ENCODE results near the gene DIPK2A. TPM values are rescaled to one million over a fixed set of nuclear protein-coding genes. Genes with fewer than 3 reads are reported as not detected.

Gene DIPK2A
- total and polyA plus RNA-seq, 2 of the 13 experiments (the other 11 are each of a cell fraction or from before 2014, with no cell fraction given), result 5.8 to 8.0 TPM

GRCh38 chr3:143971359-143972154, at the start of gene DIPK2A (continued):
- TF ChIP-seq, protein P1, sequence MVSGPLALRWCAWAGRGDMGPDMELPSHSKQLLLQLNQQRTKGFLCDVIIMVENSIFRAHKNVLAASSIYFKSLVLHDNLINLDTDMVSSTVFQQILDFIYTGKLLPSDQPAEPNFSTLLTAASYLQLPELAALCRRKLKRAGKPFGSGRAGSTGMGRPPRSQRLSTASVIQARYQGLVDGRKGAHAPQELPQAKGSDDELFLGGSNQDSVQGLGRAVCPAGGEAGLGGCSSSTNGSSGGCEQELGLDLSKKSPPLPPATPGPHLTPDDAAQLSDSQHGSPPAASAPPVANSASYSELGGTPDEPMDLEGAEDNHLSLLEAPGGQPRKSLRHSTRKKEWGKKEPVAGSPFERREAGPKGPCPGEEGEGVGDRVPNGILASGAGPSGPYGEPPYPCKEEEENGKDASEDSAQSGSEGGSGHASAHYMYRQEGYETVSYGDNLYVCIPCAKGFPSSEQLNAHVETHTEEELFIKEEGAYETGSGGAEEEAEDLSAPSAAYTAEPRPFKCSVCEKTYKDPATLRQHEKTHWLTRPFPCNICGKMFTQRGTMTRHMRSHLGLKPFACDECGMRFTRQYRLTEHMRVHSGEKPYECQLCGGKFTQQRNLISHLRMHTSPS (CRISPR knock-in tag; IDR thresholded peaks at IDR 0.05; ENCODE audit: low read depth), result no peak
- TF ChIP-seq CBFB (CRISPR knock-in tag; IDR thresholded peaks at IDR 0.05) (no peak), ARID4A (CRISPR knock-in tag; IDR thresholded peaks at IDR 0.05; ENCODE audit: borderline replicate concordance) (peak; percentile 25; the same call in 1 of the 2 replicates), ARNTL (CRISPR knock-in tag; IDR thresholded peaks at IDR 0.05) (no peak), RBM22 (optimal IDR thresholded peaks at IDR 0.05; ENCODE audit: low read length) (no peak), EEA1 (CRISPR knock-in tag; IDR thresholded peaks at IDR 0.05; ENCODE audit: borderline replicate concordance) (no peak), ZNF556 (CRISPR knock-in tag; IDR thresholded peaks at IDR 0.05; ENCODE audit: borderline replicate concordance) (no peak), NFE2L2 (IDR thresholded peaks at IDR 0.05; ENCODE audit: low read length) (no peak), POLR2A (IDR thresholded peaks at IDR 0.05; ENCODE audit: insufficient read depth in 1 of 2, low read depth in 2 of 2, low read length in 2 of 2) (peak; percentile 72 to 76), ZBTB7B (CRISPR knock-in tag; IDR thresholded peaks at IDR 0.05) (no peak), ZNF549 (CRISPR knock-in tag; IDR thresholded peaks at IDR 0.05) (no peak), ZNF749 (CRISPR knock-in tag; IDR thresholded peaks at IDR 0.05; ENCODE audit: borderline replicate concordance) (no peak)
- TF ChIP-seq, protein P2, sequence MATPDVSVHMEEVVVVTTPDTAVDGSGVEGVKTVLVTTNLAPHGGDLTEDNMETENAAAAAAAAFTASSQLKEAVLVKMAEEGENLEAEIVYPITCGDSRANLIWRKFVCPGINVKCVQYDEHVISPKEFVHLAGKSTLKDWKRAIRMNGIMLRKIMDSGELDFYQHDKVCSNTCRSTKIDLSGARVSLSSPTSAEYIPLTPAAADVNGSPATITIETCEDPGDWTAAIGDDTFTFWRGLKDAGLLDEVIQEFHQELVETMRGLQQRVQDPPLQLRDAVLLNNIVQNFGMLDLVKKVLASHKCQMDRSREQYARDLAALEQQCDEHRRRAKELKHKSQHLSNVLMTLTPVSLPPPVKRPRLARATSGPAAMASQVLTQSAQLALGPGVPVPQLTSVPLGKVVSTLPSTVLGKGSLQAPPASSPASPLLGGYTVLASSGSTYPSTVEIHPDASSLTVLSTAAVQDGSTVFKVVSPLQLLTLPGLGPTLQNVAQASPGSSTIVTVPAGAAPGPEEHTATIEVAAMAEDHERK (CRISPR knock-in tag; IDR thresholded peaks at IDR 0.05; ENCODE audit: low read depth), result no peak
- TF ChIP-seq, protein P3, sequence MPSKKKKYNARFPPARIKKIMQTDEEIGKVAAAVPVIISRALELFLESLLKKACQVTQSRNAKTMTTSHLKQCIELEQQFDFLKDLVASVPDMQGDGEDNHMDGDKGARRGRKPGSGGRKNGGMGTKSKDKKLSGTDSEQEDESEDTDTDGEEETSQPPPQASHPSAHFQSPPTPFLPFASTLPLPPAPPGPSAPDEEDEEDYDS (CRISPR knock-in tag; IDR thresholded peaks at IDR 0.05), result peak; percentile 96
- TF ChIP-seq, protein P4, sequence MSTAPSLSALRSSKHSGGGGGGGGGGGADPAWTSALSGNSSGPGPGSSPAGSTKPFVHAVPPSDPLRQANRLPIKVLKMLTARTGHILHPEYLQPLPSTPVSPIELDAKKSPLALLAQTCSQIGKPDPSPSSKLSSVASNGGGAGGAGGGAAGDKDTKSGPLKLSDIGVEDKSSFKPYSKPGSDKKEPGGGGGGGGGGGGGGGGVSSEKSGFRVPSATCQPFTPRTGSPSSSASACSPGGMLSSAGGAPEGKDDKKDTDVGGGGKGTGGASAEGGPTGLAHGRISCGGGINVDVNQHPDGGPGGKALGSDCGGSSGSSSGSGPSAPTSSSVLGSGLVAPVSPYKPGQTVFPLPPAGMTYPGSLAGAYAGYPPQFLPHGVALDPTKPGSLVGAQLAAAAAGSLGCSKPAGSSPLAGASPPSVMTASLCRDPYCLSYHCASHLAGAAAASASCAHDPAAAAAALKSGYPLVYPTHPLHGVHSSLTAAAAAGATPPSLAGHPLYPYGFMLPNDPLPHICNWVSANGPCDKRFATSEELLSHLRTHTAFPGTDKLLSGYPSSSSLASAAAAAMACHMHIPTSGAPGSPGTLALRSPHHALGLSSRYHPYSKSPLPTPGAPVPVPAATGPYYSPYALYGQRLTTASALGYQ (CRISPR knock-in tag; IDR thresholded peaks at IDR 0.05), result no peak
- TF ChIP-seq, protein P5, sequence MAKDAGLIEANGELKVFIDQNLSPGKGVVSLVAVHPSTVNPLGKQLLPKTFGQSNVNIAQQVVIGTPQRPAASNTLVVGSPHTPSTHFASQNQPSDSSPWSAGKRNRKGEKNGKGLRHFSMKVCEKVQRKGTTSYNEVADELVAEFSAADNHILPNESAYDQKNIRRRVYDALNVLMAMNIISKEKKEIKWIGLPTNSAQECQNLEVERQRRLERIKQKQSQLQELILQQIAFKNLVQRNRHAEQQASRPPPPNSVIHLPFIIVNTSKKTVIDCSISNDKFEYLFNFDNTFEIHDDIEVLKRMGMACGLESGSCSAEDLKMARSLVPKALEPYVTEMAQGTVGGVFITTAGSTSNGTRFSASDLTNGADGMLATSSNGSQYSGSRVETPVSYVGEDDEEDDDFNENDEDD (CRISPR knock-in tag; IDR thresholded peaks at IDR 0.05; ENCODE audit: borderline replicate concordance), result no peak
- TF ChIP-seq, protein P6, sequence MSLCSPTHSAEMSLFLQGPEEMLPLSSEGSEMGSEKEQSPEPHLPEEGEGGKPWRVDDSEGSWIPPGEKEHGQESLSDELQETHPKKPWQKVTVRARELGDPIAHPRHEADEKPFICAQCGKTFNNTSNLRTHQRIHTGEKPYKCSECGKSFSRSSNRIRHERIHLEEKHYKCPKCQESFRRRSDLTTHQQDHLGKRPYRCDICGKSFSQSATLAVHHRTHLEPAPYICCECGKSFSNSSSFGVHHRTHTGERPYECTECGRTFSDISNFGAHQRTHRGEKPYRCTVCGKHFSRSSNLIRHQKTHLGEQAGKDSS (CRISPR knock-in tag; IDR thresholded peaks at IDR 0.05; ENCODE audit: borderline replicate concordance, low read depth), result no peak

Measured in HepG2 (cell line).